Measurements from ENCODE around the gene PCNX3.

PCNX3 gene

GRCh38 chr11:65639623-65640482, 24.3 kb downstream of the PCNX3 start:
- no peak for DNase-seq (ENCODE audit: low read depth in 2 of 2)

GRCh38 chr11:65640483-65641296, 25.1 kb downstream of the PCNX3 start:
- no peak for DNase-seq (ENCODE audit: low read depth in 2 of 2)

- DNase-seq (ENCODE audit: low read depth in 2 of 2), result no peak
These were observed 25.9 kb downstream of the PCNX3 start for GRCh38 chr11:65641297-65642013.

GRCh38 chr11:65642014-65642671, 26.6 kb downstream of the PCNX3 start:
- no peak for DNase-seq (ENCODE audit: low read depth in 2 of 2)

- no peak for DNase-seq (ENCODE audit: low read depth in 2 of 2)
These were observed 28.4 kb downstream of the PCNX3 start for GRCh38 chr11:65643971-65644370.

GRCh38 chr11:65644837-65645236, 29.3 kb downstream of the PCNX3 start:
- DNase-seq (ENCODE audit: low read depth in 2 of 2), result no peak

GRCh38 chr11:65645710-65646109, 30.1 kb downstream of the PCNX3 start:
- no peak for DNase-seq (ENCODE audit: low read depth in 2 of 2)

GRCh38 chr11:65646288-65646957, 30.8 kb downstream of the PCNX3 start:
- no peak for DNase-seq (ENCODE audit: low read depth in 2 of 2)

- DNase-seq (ENCODE audit: low read depth in 2 of 2), result no peak
These were observed 31.6 kb downstream of the PCNX3 start for GRCh38 chr11:65646958-65647701.

GRCh38 chr11:65648997-65649493, 33.5 kb downstream of the PCNX3 start:
- no peak for DNase-seq (ENCODE audit: low read depth in 2 of 2)

GRCh38 chr11:65649656-65650546, 34.3 kb downstream of the PCNX3 start:
- no peak for DNase-seq (ENCODE audit: low read depth in 2 of 2)

GRCh38 chr11:65650547-65651338, 35.2 kb downstream of the PCNX3 start:
- DNase-seq (ENCODE audit: low read depth in 2 of 2), result no peak

GRCh38 chr11:65651339-65651588, 35.7 kb downstream of the PCNX3 start:
- no peak for DNase-seq (ENCODE audit: low read depth in 2 of 2)

- no peak for DNase-seq (ENCODE audit: low read depth in 2 of 2)
These were observed 36.3 kb downstream of the PCNX3 start for GRCh38 chr11:65651589-65652510.

- peak; percentile 94 to 95 for DNase-seq (ENCODE audit: low read depth in 2 of 2)
These were observed 37.1 kb downstream of the PCNX3 start for GRCh38 chr11:65652511-65653228.

- DNase-seq (ENCODE audit: low read depth in 2 of 2), result no peak
These were observed 38.0 kb downstream of the PCNX3 start for GRCh38 chr11:65653229-65654225.

Data from stimulated activated CD4-positive, alpha-beta T cell treated with anti-CD3 and anti-CD28 coated beads, Interleukin-1b, Interleukin-23, amount 100 ng/mL, for 1 hour (primary cell).